Vagina (tissue), 2 donors: ENCODE data around the gene CFAP97D1. TPM values are rescaled to one million over a fixed set of nuclear protein-coding genes. Genes with fewer than 3 reads are reported as not detected.

Source experiments
- DNase-seq, 2 donors: peaks; one replicate each; pipeline ENCODE4 v3.0.0-alpha.2; 2017; ENCODE audit errors: extremely low spot score in 2 of 2
- H3K27ac ChIP-seq: fragments of 200-600 bp; sonication (generic); one replicate; pipeline ENCODE4 v1.5.1; 2019
- H3K27me3 ChIP-seq: fragments of 200-600 bp; sonication (generic); one replicate; pipeline ENCODE4 v1.5.1; 2019
- H3K36me3 ChIP-seq, 2 donors: fragments of 200-600 bp; sonication (generic); one replicate each; pipeline ENCODE4 v1.5.1; 2017 to 2019
- H3K4me1 ChIP-seq: fragments of 200-600 bp; sonication (generic); one replicate; pipeline ENCODE4 v1.5.1; 2019
- H3K4me3 ChIP-seq, 2 donors: fragments of 200-600 bp; sonication (generic); 1 replicate in 1 of 2; 2 replicates in 1 of 2; pipeline ENCODE4 v1.5.1; 2016 to 2019
- H3K9me3 ChIP-seq: fragments of 200-600 bp; sonication (generic); one replicate; pipeline ENCODE4 v1.5.1; 2019
- POLR2A ChIP-seq, 2 donors: fragments of 450-650 bp; IDR thresholded peaks; one replicate each; pipeline ENCODE4 v1.6.1; 2017; ENCODE audit warnings: antibody characterized with exemption in 2 of 2, mild to moderate bottlenecking in 2 of 2, moderate library complexity in 2 of 2
- POLR2AphosphoS5 ChIP-seq, 2 donors: sonication (generic); formaldehyde crosslinking; IDR thresholded peaks; one replicate each; pipeline ENCODE4 v1.9.0; 2017; ENCODE audit warnings: antibody characterized with exemption in 2 of 2, mild to moderate bottlenecking in 2 of 2, low read depth in 1 of 2; ENCODE audit not compliant: insufficient read depth in 1 of 2
- intact Hi-C: fragments of 100-400 bp; cut with DNase I; formaldehyde crosslinking; loops from one replicate; pipeline ENCODE4 v1.15.1; 2023
- total RNA-seq: library from RNA; depleted of rRNA; stranded (reverse); fragments of >200 nt; gene quantifications from one replicate; pipeline ENCODE4 v1.2.3, GENCODE V29; 2016
- TF ChIP-seq, protein P1 (sequence below), 3 experiments: fragments of 450-650 bp in 2 of 3; fragments of 200-600 bp in 1 of 3; sonication (generic) in 1 of 3; IDR thresholded peaks; one replicate each; pipeline ENCODE4 v1.5.1; 2017 to 2019; ENCODE audit warnings: antibody characterized with exemption in 3 of 3, mild to moderate bottlenecking in 2 of 3, moderate library complexity in 2 of 3

CFAP97D1 gene
- total RNA-seq, 1 donor from 2014 or later: not detected

DNA sequence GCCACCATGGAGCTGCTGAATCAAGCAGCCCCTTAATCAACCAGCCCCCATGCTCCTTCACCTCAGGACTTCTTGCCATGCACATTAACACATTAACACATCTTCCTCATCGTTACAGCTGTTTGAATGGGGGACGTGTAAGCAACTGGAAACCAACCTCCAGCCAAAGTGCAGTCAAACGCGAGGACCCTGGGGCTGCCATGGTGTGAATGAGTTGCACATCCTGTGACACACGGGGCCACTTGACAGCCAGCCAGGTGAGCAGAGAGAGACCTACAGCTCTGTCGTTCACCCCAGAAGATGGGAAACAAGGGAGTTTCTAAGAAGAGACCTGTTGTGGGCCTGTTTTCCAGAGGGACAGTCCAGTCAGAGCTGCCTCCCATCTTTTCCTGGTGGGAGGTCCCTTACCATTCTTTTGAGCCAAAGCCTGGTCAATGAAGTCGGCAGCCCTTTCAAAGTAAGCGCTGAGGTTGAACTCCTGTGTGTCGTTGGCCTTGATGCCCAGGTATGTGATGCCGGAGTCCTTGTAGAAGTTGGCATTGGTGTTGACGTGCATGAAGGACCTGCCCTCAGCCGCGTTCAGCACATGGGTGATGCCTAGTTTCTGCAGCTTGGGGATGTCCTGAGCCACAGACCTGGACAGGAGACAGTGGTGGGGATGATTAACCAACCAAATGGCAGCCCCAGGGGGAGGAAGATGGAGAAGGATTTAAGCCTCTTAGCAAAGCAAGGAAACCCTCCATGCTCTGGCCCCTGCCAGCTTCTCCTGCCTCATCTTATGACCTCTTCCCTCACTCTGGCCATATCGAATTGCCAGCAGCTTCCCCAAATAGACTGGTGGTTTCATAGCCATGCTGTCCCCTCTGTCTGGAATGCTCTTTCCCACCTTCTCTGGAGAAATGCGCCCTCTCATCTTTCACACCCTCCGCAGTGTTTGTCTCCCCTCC, 5.7 kb upstream of the CFAP97D1 start:
- intact Hi-C loops: no loop called here
- DNase-seq: peak in 1 of 2 donors; percentile 82
- Histone ChIP-seq H3K36me3 (peaks cover 0 to 49% of the 10 kb centered on the region in 2 donors), H3K4me3 (no peak overlapping the region), H3K27me3 (no peaks in the 10 kb centered on the region), H3K9me3 (no peaks in the 10 kb centered on the region), H3K4me1 (peaks cover 29% of the 10 kb centered on the region), H3K27ac (no peak overlapping the region)
- TF ChIP-seq POLR2AphosphoS5 (IDR thresholded peaks at IDR 0.05; ENCODE audit: insufficient read depth in 1 of 2, low read depth in 1 of 2) (no peak), POLR2A (IDR thresholded peaks at IDR 0.05) (no peak)
- TF ChIP-seq, protein P1, sequence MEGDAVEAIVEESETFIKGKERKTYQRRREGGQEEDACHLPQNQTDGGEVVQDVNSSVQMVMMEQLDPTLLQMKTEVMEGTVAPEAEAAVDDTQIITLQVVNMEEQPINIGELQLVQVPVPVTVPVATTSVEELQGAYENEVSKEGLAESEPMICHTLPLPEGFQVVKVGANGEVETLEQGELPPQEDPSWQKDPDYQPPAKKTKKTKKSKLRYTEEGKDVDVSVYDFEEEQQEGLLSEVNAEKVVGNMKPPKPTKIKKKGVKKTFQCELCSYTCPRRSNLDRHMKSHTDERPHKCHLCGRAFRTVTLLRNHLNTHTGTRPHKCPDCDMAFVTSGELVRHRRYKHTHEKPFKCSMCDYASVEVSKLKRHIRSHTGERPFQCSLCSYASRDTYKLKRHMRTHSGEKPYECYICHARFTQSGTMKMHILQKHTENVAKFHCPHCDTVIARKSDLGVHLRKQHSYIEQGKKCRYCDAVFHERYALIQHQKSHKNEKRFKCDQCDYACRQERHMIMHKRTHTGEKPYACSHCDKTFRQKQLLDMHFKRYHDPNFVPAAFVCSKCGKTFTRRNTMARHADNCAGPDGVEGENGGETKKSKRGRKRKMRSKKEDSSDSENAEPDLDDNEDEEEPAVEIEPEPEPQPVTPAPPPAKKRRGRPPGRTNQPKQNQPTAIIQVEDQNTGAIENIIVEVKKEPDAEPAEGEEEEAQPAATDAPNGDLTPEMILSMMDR (IDR thresholded peaks at IDR 0.05): no peak

DNA sequence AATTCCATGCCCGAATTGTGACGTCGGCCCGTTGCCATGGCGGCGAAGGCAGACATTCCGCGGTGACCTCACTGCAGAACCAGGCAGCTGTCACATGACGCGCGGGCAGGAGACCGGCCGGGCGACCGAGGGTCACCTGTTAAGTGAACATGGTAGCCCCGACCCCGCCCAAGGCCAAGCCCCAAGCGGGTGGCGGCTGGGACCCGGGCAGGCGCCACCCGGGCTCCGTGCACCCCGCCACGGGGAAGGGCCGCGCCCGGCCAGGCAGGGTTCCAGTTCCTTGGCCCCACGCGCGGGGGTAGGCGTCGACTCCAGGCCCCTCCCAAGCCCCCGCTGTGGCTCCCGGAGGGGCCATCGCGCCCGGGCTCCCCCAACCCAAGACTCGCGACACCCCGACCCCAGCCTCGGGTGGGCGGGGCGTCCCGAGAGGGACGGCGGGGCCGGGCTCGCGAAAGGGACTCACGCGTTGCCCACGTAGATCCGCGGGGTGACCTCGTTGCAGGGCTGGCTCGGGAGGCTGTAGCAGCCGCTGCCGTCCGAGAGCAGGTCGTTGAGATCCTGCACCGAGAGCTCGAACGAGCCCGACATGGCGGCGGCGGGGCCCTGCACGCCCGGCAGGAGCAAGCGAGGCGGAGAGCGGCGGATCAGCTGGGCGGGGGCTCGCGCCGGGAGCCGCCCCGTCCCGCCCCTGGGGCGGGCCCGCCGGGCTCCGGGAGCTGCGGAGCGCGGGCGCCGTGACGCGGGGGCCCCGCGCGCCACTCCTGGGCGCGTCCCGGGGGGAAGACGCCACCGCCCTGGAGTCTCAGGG, 1.7 kb upstream of the CFAP97D1 start, which contains the start of gene DUSP3:
Gene DUSP3 (minus strand): TSS at position 641 of the 808 bp plus-strand sequence. CDS start 53 bp downstream, at position 588.
- H3K4me1 ChIP-seq: peaks cover 34% of the 10 kb centered on the region
- peak; percentile 52 to 96 for TF ChIP-seq POLR2A (IDR thresholded peaks at IDR 0.05)
- peak; percentile 85 to 94 for TF ChIP-seq POLR2AphosphoS5 (IDR thresholded peaks at IDR 0.05; ENCODE audit: insufficient read depth in 1 of 2, low read depth in 1 of 2)
- TF ChIP-seq, protein P1 (IDR thresholded peaks at IDR 0.05): no peak

DNA sequence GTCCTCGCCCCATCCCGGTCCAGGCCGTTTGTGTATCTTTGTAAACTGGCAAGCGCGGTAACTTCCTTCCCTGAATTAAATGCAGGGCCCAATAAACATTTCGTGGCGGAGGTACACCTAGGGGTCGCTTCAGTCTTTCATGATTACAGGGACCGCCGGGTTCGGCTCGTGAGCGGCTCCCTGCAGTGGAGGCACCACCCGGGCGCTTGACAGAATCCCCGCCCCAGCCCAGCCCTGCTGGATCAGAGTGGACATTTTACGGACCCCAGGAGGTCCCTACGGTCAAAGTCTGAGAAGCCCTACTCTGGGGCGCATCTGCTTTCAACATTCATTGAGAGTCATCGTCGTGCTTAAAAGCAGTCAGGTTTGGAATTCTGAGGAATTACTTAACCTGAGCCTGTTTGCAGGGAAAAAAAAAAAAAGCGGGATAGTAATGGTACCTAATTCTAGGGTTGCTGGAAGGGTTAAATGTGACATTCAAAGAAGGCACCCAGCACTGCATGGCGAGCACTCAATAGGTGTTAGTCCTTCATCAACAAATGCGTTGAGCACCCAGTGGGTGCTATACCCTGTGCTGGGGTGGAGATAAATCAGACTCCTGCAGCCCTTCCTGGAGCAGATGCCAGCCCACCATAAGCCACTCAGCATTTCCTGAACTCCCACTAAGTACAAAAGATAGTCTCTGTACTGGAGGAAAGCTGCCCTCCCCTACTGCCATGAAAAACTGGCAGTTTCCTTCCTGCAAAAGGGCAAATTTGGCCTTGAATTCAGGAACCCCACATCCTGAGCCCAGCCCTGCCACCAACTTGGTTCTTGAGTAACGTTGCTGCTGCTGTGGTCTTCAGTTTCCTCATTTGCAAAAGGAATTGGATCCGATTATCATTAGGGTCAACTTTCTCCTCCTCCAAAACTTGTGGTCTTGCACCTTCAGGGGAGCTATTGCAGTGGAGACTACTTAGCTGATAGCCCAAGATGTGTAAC, 800 bp upstream of the CFAP97D1 start:
- Histone ChIP-seq H3K36me3 (peaks cover 0 to 7% of the 10 kb centered on the region in 2 donors), H3K4me3 (peak overlapping the region; percentile 90 to 96), H3K4me1 (peaks cover 34% of the 10 kb centered on the region), H3K27ac (peak overlapping the region; percentile 99), H3K27me3 (no peaks in the 10 kb centered on the region), H3K9me3 (no peaks in the 10 kb centered on the region)
- peak in 1 of 2 donors; percentile 88 for DNase-seq
- intact Hi-C loops: loop anchor here (10.0 kb wide), 1 partner anchor 65 kb away; the partner anchor contains the start of gene CD300LG
- TF ChIP-seq POLR2A (IDR thresholded peaks at IDR 0.05) (no peak), POLR2AphosphoS5 (IDR thresholded peaks at IDR 0.05; ENCODE audit: insufficient read depth in 1 of 2, low read depth in 1 of 2) (peak in 1 of 2 donors; percentile 48)
- TF ChIP-seq, protein P1 (IDR thresholded peaks at IDR 0.05): peak in 1 of 3 experiments; percentile 10

More for the DNA sequence above, 1.7 kb upstream of the CFAP97D1 start, which contains the start of gene DUSP3:
- peaks cover 0 to 16% of the 10 kb centered on the region in 2 donors for H3K36me3 ChIP-seq
- intact Hi-C loops: no loop called here
- H3K4me3 ChIP-seq: peak within 1 kb of the TSS; percentile 90 to 96
- no peaks in the 10 kb centered on the region for H3K9me3 ChIP-seq
- DNase-seq: peak in 1 of 2 donors; percentile 96
- H3K27me3 ChIP-seq: no peaks in the 10 kb centered on the region
- peak within 1 kb of the TSS; percentile 99 for H3K27ac ChIP-seq

DNA sequence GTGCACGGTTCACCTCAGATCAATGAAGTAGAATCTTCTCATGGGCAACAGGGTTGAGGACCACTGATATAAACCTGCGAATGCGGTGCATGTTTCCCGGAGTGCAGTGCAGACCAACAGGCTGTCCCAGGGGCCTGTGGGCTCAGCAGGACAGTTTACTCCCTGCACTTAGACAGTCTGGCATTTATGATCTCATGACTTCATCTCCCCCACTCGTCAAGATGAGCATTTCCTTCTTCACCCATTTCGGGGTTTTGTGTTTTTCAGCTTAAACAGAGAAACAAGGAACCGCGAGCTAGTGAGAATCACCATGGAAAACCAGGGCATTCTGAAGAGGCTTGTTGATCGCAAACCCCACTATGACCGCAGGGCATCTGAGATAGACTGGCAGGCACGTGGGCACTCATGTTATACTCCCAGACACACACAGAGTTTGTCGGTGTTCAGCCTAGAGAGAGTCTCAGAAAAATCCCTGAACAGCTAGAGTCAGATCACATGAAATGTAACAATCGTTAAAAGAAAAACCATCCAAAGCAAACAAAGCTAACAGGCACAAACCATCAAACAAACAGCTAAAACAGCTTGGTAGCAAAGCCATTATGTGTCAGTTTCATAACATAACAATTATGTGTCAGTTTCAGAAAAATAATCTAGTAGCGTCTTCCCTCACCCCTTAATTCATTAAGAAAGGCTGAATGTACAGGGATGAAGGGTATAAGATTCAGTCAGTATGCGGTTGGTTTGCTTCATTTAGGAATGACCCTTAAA, 2.9 kb downstream of the CFAP97D1 start:
- peaks cover 10% of the 10 kb centered on the region for H3K4me1 ChIP-seq
- H3K9me3 ChIP-seq: no peaks in the 10 kb centered on the region
- no peak overlapping the region for H3K27ac ChIP-seq
- H3K36me3 ChIP-seq: no peaks in the 10 kb centered on the region
- no peaks in the 10 kb centered on the region for H3K27me3 ChIP-seq
- TF ChIP-seq, protein P1 (IDR thresholded peaks at IDR 0.05): no peak
- no peak for TF ChIP-seq POLR2AphosphoS5 (IDR thresholded peaks at IDR 0.05; ENCODE audit: insufficient read depth in 1 of 2, low read depth in 1 of 2)
- no peak for TF ChIP-seq POLR2A (IDR thresholded peaks at IDR 0.05)
- intact Hi-C loops: loop anchor here (10.0 kb wide), 1 partner anchor 62 kb away; the partner anchor contains the start of gene CD300LG
- DNase-seq: peak in 1 of 2 donors; percentile 52
- no peak overlapping the region for H3K4me3 ChIP-seq
